PC-3 (cell line): Measurements from ENCODE around the gene BDNF. TPM values are rescaled to one million over a fixed set of nuclear protein-coding genes. Genes with fewer than 3 reads are reported as not detected.

Experiments
- ATAC-seq: fragments of 200-7000 bp; cut with Tn5 transposase; 2 replicates; pipeline ENCODE4 v1.9.1; 2020; ENCODE audit warnings: mild to moderate bottlenecking, moderate library complexity
- BruUV-seq: library from RNA; stranded (reverse); fragments of 400-500 nt; replicated peaks from 2 replicates; lab custom pipeline; 2021; lab: Mats Ljungman, UMichigan
- CTCF ChIA-PET: fragments of 300-600 bp; sonication (Branson Sonifier 250); formaldehyde crosslinking; loops from one replicate; lab custom pipeline; 2022; ENCODE audit warnings: antibody characterized with exemption; lab: Charles Lee
- POLR2A ChIA-PET: fragments of 300-600 bp; sonication (Branson Sonifier 250); formaldehyde crosslinking; loops from one replicate; lab custom pipeline; 2022; ENCODE audit warnings: antibody characterized with exemption; ENCODE audit not compliant: unreplicated experiment; lab: Charles Lee
- DNase-seq: peaks from one replicate; pipeline ENCODE4 v3.0.0-alpha.2; 2015
- H2AFZ ChIP-seq: fragments of 300-600 bp; sonication (generic); 2 replicates; pipeline ENCODE4 v1.6.0; 2016; ENCODE audit warnings: antibody characterized with exemption, low read length
- H3F3A ChIP-seq: fragments of 300-600 bp; sonication (generic); one replicate; pipeline ENCODE4 v1.6.0; 2017; ENCODE audit warnings: antibody characterized with exemption, low read length, control low read depth, mild to moderate bottlenecking; ENCODE audit not compliant: unreplicated experiment
- H3K27ac ChIP-seq: fragments of 300-600 bp; sonication (generic); 2 replicates; pipeline ENCODE4 v1.5.1; 2016; ENCODE audit warnings: mild to moderate bottlenecking, low read length
- H3K27me3 ChIP-seq: fragments of 300-600 bp; sonication (generic); 2 replicates; pipeline ENCODE4 v1.6.1; 2016; ENCODE audit warnings: low read length, mixed read lengths
- H3K36me3 ChIP-seq: fragments of 300-600 bp; sonication (generic); 2 replicates; pipeline ENCODE4 v1.6.1; 2016; ENCODE audit warnings: low read depth, mixed run types, low read length, mixed read lengths
- H3K4me1 ChIP-seq: fragments of 300-600 bp; sonication (generic); 2 replicates; pipeline ENCODE4 v1.5.1; 2016; ENCODE audit warnings: low read length; ENCODE audit not compliant: insufficient read depth
- H3K4me2 ChIP-seq: fragments of 300-600 bp; sonication (generic); 2 replicates; pipeline ENCODE4 v1.6.0; 2016; ENCODE audit warnings: low read length
- H3K4me3 ChIP-seq: fragments of 300-600 bp; sonication (generic); 2 replicates; pipeline ENCODE4 v1.5.1; 2016; ENCODE audit warnings: mild to moderate bottlenecking, low read length, mixed read lengths
- H3K79me2 ChIP-seq: fragments of 300-600 bp; sonication (generic); 2 replicates; pipeline ENCODE4 v1.6.1; 2017; ENCODE audit warnings: low read length, mixed read lengths
- H3K9ac ChIP-seq: fragments of 300-600 bp; sonication (generic); 2 replicates; pipeline ENCODE4 v1.6.0; 2016; ENCODE audit warnings: mild to moderate bottlenecking, low read length
- H3K9me2 ChIP-seq: fragments of 300-600 bp; sonication (generic); replicated peaks from 2 replicates; pipeline ENCODE4 v1.6.1; 2016; ENCODE audit warnings: mixed run types, low read length, mixed read lengths
- H3K9me3 ChIP-seq: fragments of 300-600 bp; sonication (generic); 2 replicates; pipeline ENCODE4 v1.6.1; 2016; ENCODE audit warnings: low read length, mixed read lengths
- H4K20me1 ChIP-seq: fragments of 300-600 bp; sonication (generic); 2 replicates; pipeline ENCODE4 v1.6.1; 2016; ENCODE audit warnings: low read length, mixed read lengths
- CTCF ChIP-seq: fragments of 300-600 bp; sonication (generic); conservative IDR thresholded peaks from 2 replicates; pipeline ENCODE4 v1.5.1; 2017; ENCODE audit warnings: antibody characterized with exemption, low read depth, mild to moderate bottlenecking, low read length
- EZH2 ChIP-seq: fragments of 300-600 bp; sonication (generic); IDR thresholded peaks from one replicate; pipeline ENCODE4 v1.6.1; 2017; ENCODE audit warnings: antibody characterized with exemption, mild to moderate bottlenecking, low read length; ENCODE audit not compliant: unreplicated experiment
- EZH2phosphoT487 ChIP-seq: fragments of 300-600 bp; sonication (generic); IDR thresholded peaks from 2 replicates; pipeline ENCODE4 v1.6.1; 2018; ENCODE audit warnings: mild to moderate bottlenecking, antibody characterized with exemption, low read length, borderline replicate concordance
- intact Hi-C: fragments of 100-400 bp; cut with micrococcal nuclease; formaldehyde crosslinking; loops from 2 replicates; pipeline ENCODE4 v1.9.0; 2023
- total RNA-seq: library from RNA; depleted of rRNA; stranded (reverse); fragments of >200 nt; gene quantifications from 2 replicates; pipeline ENCODE4 v1.2.3, GENCODE V29; 2014

Gene BDNF
- total RNA-seq, 1 experiment from 2014 or later = 3.8 TPM

GRCh38 chr11:27711725-27712124, 11.5 kb upstream of the BDNF start:
- BruUV-seq = no TSS peak
- no peaks in the 10 kb centered on the region for H4K20me1 ChIP-seq
- no peak overlapping the region for H2AFZ ChIP-seq
- DNase-seq (no peak), ATAC-seq (no peak)
- POLR2A ChIA-PET = interaction anchor here (0.6 kb wide), 1 partner anchor 400 kb away, joined by 4 read pairs; no protein-coding TSS in a partner anchor
- H3K9me2 ChIP-seq = no peaks in the 10 kb centered on the region
- H3K27me3 ChIP-seq = no peaks in the 10 kb centered on the region
- no peak overlapping the region for H3K27ac ChIP-seq
- intact Hi-C loops = no loop called here
- no peaks in the 10 kb centered on the region for H3K9me3 ChIP-seq
- no peak overlapping the region for H3K4me3 ChIP-seq
- no peaks in the 10 kb centered on the region for H3F3A ChIP-seq
- H3K4me1 ChIP-seq = no peaks in the 10 kb centered on the region
- no peaks in the 10 kb centered on the region for H3K79me2 ChIP-seq
- H3K9ac ChIP-seq = no peak overlapping the region
- no peaks in the 10 kb centered on the region for H3K36me3 ChIP-seq
- H3K4me2 ChIP-seq = no peak overlapping the region
- CTCF ChIA-PET = no interaction called here
- no peak for TF ChIP-seq CTCF
- TF ChIP-seq EZH2phosphoT487 = no peak
- no peak for TF ChIP-seq EZH2

- ATAC-seq (no peak), DNase-seq (no peak)
- H3K9me3 ChIP-seq = no peaks in the 10 kb centered on the region
- POLR2A ChIA-PET = no interaction called here
- intact Hi-C loops = no loop called here
- H3K9ac ChIP-seq = no peak overlapping the region
- no peak overlapping the region for H3K4me3 ChIP-seq
- TF ChIP-seq CTCF (no peak), EZH2phosphoT487 (no peak), EZH2 (no peak)
- no peaks in the 10 kb centered on the region for H3K27me3 ChIP-seq
- CTCF ChIA-PET = no interaction called here
- no peaks in the 10 kb centered on the region for H3K9me2 ChIP-seq
- no peak overlapping the region for H3K27ac ChIP-seq
- no peaks in the 10 kb centered on the region for H3K36me3 ChIP-seq
- no peaks in the 10 kb centered on the region for H4K20me1 ChIP-seq
- no peaks in the 10 kb centered on the region for H3F3A ChIP-seq
- no TSS peak for BruUV-seq
- H3K79me2 ChIP-seq = no peaks in the 10 kb centered on the region
- no peaks in the 10 kb centered on the region for H3K4me1 ChIP-seq
- no peak overlapping the region for H3K4me2 ChIP-seq
- H2AFZ ChIP-seq = no peak overlapping the region
Measured at GRCh38 chr11:27710536-27710935, 10.3 kb upstream of the BDNF start.

- no peak overlapping the region for H3K4me3 ChIP-seq
- ATAC-seq = no peak
- H2AFZ ChIP-seq = no peak overlapping the region
- H3K27ac ChIP-seq = no peak overlapping the region
- no peaks in the 10 kb centered on the region; the same call in 1 of the 2 replicates for H3K4me1 ChIP-seq
- DNase-seq = no peak
- no peaks in the 10 kb centered on the region for H3F3A ChIP-seq
- no peak overlapping the region for H3K4me2 ChIP-seq
- H3K9ac ChIP-seq = no peak overlapping the region
- BruUV-seq = no TSS peak
- TF ChIP-seq EZH2phosphoT487 = no peak
- no peak for TF ChIP-seq EZH2
- no peak for TF ChIP-seq CTCF
- no peaks in the 10 kb centered on the region for H3K27me3 ChIP-seq
- intact Hi-C loops = no loop called here
- no peaks in the 10 kb centered on the region for H3K9me2 ChIP-seq
- ChIA-PET CTCF (no interaction called here), POLR2A (no interaction called here)
- H4K20me1 ChIP-seq = no peaks in the 10 kb centered on the region
- H3K79me2 ChIP-seq = no peaks in the 10 kb centered on the region
- H3K9me3 ChIP-seq = no peaks in the 10 kb centered on the region
- H3K36me3 ChIP-seq = no peaks in the 10 kb centered on the region
Measured at GRCh38 chr11:27707676-27708075, 7.4 kb upstream of the BDNF start.
